Measurements from ENCODE around the gene FZD1.

The FZD1 gene

DNA sequence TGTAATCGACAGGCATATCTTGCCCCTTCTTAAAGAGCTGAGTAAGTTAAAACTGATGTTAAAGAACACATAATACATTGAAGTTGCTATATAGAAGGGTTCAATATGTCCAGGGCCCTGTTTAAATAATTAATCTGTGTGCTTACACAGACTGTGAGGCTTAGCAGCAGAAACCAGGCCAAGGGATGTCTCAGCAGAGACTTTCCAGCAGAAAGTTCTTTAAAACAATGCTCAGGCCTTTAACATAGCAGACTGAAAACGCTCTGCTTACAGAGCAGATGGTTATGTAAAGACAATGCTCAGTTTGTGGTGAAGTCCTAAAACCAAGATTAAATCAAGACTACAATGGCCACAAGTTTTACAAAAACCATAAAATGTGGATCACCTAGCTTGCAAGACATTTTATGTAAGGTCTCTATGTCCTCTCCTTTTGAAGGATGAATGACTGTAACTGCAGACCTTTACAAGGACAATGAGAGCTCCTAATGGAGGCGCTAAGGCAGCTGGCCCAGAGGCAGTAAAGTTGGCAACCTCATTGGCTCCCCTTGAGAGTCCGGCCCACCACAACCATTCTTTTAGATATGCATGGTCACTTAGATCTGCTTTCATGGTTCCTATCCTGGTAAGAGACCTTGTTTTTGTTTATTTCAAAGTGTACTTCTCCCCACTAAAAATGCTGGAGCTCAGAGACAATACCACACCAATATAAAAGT is 56.3 kb downstream of the FZD1 start:
- Histone ChIP-seq H3K9ac (ENCODE audit: low read length) (no peak overlapping the region), H2BK120ac (ENCODE audit: low read depth, low read length) (no peak overlapping the region), H3K9me3 (ENCODE audit: control insufficient read depth, low read length) (no peaks in the 10 kb centered on the region), H2BK15ac (ENCODE audit: low read depth, poor library complexity, severe bottlenecking) (no peak overlapping the region), H4K8ac (ENCODE audit: low read length) (no peak overlapping the region), H3K4me3 (ENCODE audit: insufficient read depth in 1 of 2, low read depth in 1 of 2, low read length in 2 of 2) (no peak overlapping the region), H3K18ac (ENCODE audit: low read depth in 1 of 2, low read length in 2 of 2) (no peak overlapping the region), H3K36me3 (ENCODE audit: control insufficient read depth in 1 of 2, insufficient read depth in 2 of 2, low read depth in 1 of 2, low read length in 2 of 2) (no peaks in the 10 kb centered on the region), H2AK5ac (ENCODE audit: low read length, severe bottlenecking) (no peak overlapping the region), H3K27ac (ENCODE audit: low read length, poor library complexity, severe bottlenecking) (no peak overlapping the region), H3K23ac (ENCODE audit: low read length in 2 of 2) (no peak overlapping the region), H3K14ac (ENCODE audit: low read length in 2 of 2) (no peak overlapping the region), H2AFZ (ENCODE audit: low read depth, low read length) (no peak overlapping the region), H4K91ac (ENCODE audit: low read length) (no peak overlapping the region), H2BK12ac (ENCODE audit: low read length in 2 of 2) (no peak overlapping the region), H3K27me3 (ENCODE audit: control insufficient read depth in 1 of 2, insufficient read depth in 1 of 2, low read length in 2 of 2) (no peaks in the 10 kb centered on the region), H2BK5ac (ENCODE audit: low read depth, low read length, poor library complexity, severe bottlenecking) (no peak overlapping the region), H3K79me1 (replicated peaks; ENCODE audit: low read length, poor library complexity, severe bottlenecking) (no peaks in the 10 kb centered on the region), H3K4ac (ENCODE audit: low read depth in 1 of 2, low read length in 2 of 2) (no peak overlapping the region), H3K4me2 (ENCODE audit: low read length, poor library complexity, severe bottlenecking) (no peak overlapping the region), H3K4me1 (ENCODE audit: control insufficient read depth, insufficient read depth, low read depth, low read length) (no peaks in the 10 kb centered on the region)
- DNase-seq: no peak
- whole genome bisulfite sequencing: 73% methylated on average over 2 of the region's 4 CpGs

Data from mesenchymal stem cell (in vitro differentiated cells and primary cell).